A549 (cell line): Measurements from ENCODE around the gene A4GNT.

Experiments
- CTCF ChIP-seq: fragments of >200 bp; sonication (Bioruptor Twin); formaldehyde crosslinking; IDR thresholded peaks from 3 replicates; pipeline ENCODE4 v1.5.1; 2016
- POLR2A ChIP-seq: IDR thresholded peaks from 2 replicates; pipeline ENCODE4 v1.6.1; 2012; ENCODE audit warnings: mild to moderate bottlenecking, low read length
- RAD21 ChIP-seq, 2 experiments: fragments of >200 bp in 1 of 2; sonication (Bioruptor Twin) in 1 of 2; formaldehyde crosslinking in 1 of 2; IDR thresholded peaks in 1 of 2; conservative IDR thresholded peaks in 1 of 2; 2 replicates in 1 of 2; 3 replicates in 1 of 2; pipeline ENCODE4 v1.6.1; 2012 to 2018; ENCODE audit warnings: inconsistent platforms in 1 of 2
- SMC3 ChIP-seq: fragments of >200 bp; sonication (Bioruptor Twin); formaldehyde crosslinking; IDR thresholded peaks from 3 replicates; pipeline ENCODE4 v1.6.1; 2018; ENCODE audit warnings: inconsistent platforms

GRCh38 chr3:138135146-138135832 is 3.1 kb upstream of the A4GNT start:
- TF ChIP-seq CTCF: no peak
- TF ChIP-seq RAD21 (conservative IDR thresholded peaks at IDR 0.05 in 1 of 2, IDR thresholded peaks at IDR 0.05 in 1 of 2): no peak
- no peak for TF ChIP-seq POLR2A
- no peak for TF ChIP-seq SMC3
